Left lobe of liver (tissue), 2 donors: ENCODE data around the gene GRHL1. TPM values are rescaled to one million over a fixed set of nuclear protein-coding genes. Genes with fewer than 3 reads are reported as not detected.
"Not testable (repeated sequence)": the region's sequence is repeated elsewhere in the genome, so short reads cannot be mapped to it uniquely, and the experiment has no call there.

Source experiments
- ATAC-seq: fragments of 200-7000 bp; cut with Tn5 transposase; one replicate; pipeline ENCODE4 v1.9.1; 2020; ENCODE audit warnings: mild to moderate bottlenecking, moderate library complexity
- DNase-seq: peaks from one replicate; pipeline ENCODE4 v3.0.0-alpha.2; 2020; ENCODE audit warnings: low spot score
- total RNA-seq: library from RNA; stranded (reverse); gene quantifications from one replicate; pipeline ENCODE4 v1.2.1, GENCODE V29; 2021
- donor health status: DM: no; HTN: no; CAD: no; lungs with moderate emphysema.
- donor health status: DM: no; HTN: yes; CAD: no.

The GRHL1 gene
- 4.7 TPM for total RNA-seq

DNA sequence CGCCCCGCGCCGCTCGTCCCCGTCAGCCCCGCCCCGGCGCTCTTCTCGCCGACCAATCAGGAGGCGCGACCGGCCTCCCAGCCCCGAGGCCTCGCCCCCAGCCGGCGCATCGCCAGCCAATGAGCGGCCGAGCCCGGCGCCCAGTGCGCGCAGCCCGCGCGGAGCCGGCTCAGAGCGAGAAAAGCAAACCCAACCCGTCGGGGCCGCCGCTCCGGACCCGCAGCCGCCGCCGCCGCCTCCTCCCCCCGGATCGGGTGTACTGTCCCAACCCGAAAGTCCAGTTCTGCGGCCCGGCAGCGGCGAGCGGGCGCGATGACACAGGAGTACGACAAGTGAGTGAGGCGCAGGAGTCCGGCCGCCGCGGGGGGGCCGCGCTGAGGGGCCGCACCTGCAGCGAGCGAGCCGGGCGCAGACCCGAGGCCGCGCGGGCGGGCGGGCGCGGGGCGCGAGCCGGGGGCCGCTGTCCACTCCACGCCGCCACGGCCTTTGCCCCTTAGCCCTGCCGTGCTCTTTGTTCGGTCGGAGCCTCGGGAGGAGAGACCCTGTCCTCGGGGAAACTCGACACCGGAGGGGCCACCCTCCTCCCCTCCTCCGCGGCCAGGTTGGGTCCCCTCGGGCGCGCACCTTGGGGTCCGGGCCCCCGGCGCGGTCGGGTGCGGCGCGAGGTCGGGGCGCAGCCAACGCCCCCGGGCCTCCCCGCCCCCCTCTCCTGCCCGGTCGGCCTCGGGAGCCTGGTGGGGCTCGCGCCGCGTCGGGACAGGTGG is at the start of gene GRHL1:
GRHL1 (plus strand) TSS at position 172 of the 764 bp plus-strand sequence; CDS start at position 313, 141 bp downstream.
- ATAC-seq = peak; percentile 90
- DNase-seq = peak; percentile 97

DNA sequence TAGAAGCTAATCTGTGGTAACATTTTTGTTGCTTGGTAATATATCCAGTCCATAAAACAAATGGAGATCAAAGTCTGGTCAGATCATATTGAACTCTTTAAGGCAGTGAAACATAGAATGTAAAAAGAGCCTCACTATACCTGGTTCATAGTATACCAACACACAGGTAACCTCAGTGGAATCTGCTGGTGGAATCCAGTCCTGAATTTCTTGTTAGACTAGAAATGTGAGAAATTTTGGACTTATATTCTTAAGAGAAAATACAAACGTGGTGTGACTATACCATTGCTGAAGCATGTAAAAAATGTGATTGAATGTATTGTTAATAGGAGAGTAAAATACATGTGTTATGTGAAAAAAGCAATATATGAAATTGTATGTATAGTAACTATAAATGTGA is 46.1 kb upstream of the GRHL1 start:
- ATAC-seq (no peak), DNase-seq (no peak)

DNA sequence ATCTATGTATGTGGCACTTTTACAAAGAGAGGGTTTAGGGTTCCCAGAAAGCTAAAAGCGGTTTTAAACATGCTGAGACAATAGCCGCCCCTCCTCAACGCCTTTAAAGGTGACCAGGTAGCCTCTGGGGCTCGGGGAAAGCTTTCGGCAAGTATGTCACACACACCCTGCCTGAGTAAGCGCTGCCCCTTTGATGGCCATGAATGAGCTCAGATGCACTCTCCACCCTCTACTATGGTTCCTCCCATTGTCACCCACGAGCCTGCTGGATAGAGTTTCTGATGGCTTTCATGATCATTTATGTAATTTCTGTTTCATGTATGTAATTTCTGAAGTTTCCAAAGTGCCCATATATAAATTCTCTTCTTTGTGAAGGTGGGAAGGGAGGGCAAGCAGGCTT is 44.1 kb upstream of the GRHL1 start:
- DNase-seq = no peak
- no peak for ATAC-seq

GRCh38 chr2:9908639-9909038 is 42.9 kb upstream of the GRHL1 start:
- ATAC-seq (no peak), DNase-seq (no peak)

DNA sequence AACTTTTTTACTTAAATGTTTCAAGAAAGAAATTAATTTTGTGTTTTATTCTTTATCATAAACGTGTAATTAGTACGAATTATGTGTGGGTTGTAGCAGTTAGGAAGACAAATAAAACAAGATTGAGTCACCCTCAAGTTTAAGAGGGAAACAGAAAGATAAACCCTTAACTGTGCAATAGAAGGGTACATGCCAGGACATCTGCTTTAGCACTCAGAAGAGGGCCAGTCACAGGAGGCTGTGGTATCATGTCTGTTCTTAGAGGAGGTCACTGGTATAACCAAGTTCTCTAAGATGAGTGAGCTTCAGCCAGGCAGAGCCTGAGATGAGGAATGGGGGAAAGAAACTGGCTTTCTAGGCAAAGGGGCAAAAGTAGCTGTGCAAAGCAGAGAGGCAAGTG is 42.4 kb upstream of the GRHL1 start:
- DNase-seq (no peak), ATAC-seq (no peak)

DNA sequence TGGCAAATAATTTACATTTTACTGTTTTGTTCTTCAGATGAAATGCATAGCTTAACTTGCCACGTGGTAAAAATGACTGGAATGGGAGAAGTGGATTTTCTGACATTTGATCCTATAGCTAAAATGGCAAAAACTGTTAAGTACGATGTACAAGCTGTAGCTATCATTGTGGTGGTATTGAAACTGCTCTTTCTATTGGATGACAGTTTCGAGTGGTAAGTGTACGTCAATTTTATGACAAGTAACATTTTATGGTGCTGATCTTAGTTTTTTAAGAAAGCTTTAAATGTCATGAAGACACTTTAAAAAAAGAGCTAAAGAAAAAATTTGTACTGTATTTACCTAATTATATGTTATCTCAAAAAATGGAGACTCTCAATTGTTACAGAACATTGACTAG is 40.8 kb upstream of the GRHL1 start:
- no peak for ATAC-seq
- DNase-seq = no peak

DNA sequence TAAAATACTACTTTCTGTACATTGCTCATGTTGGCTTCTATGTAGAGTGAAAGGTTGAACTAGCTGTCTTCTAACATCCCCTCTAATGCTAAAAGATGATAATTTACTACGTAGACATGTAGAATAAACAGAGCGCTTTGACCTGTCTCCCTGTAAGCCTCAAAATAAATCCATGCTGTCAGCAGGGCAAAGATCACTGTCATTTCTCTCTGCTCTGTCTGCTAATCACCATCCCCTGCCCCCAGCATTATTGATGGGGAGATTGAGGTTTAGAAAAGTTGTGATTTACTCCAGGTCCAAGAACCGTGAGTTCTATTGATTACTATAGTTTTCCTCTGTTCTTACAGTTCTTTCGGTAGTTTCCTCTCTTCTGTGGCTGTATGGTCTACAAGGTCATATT is 39.0 kb upstream of the GRHL1 start:
- DNase-seq (no peak), ATAC-seq (peak; percentile 97)

DNA sequence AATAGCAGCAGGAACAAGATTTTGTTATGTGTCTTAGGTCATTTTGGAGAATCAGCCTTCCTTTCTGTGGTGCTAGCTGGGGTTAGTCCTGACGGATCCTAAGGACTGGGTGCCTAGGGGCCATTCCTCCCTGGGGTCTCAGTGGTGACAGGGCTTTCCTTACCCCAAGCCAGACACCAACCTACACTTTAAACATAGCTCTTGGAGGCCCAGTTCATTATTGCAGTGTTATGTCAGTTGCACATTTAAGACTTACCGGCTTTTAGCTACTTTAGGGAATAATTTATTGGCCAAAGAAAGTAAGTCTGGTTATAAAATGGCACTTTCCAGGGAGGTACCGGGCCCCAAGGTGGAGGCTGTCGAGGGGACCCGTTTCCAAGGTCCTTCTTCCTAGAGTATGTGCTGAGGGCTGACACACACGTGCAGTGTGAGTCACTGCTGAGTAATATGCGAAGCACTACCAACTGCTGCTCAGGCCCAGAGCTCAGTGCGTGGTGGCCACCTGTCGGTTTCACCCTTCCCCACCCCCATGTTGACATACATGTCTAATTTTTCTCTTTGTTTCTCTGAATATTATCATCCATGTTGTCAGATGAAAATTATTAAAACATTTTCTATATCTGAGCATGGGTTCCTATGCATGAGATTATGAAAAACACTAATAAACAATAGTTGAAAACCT is 37.0 kb upstream of the GRHL1 start:
- DNase-seq = no peak
- ATAC-seq = no peak

GRCh38 chr2:9918275-9918674 is 33.2 kb upstream of the GRHL1 start:
- DNase-seq = no peak
- ATAC-seq = no peak

- DNase-seq (no peak), ATAC-seq (no peak)
Observed at GRCh38 chr2:9919512-9919911, 32.0 kb upstream of the GRHL1 start.

GRCh38 chr2:9927020-9927419 is 24.5 kb upstream of the GRHL1 start:
- not testable (repeated sequence) for DNase-seq, ATAC-seq

- ATAC-seq = no peak
- DNase-seq = no peak
Observed at GRCh38 chr2:9937258-9937657, 14.2 kb upstream of the GRHL1 start.

- no peak for DNase-seq
- no peak for ATAC-seq
Observed at GRCh38 chr2:9937968-9938367, 13.5 kb upstream of the GRHL1 start.

- ATAC-seq = no peak
- no peak for DNase-seq
Observed at GRCh38 chr2:9939587-9940485, 11.7 kb upstream of the GRHL1 start.

DNA sequence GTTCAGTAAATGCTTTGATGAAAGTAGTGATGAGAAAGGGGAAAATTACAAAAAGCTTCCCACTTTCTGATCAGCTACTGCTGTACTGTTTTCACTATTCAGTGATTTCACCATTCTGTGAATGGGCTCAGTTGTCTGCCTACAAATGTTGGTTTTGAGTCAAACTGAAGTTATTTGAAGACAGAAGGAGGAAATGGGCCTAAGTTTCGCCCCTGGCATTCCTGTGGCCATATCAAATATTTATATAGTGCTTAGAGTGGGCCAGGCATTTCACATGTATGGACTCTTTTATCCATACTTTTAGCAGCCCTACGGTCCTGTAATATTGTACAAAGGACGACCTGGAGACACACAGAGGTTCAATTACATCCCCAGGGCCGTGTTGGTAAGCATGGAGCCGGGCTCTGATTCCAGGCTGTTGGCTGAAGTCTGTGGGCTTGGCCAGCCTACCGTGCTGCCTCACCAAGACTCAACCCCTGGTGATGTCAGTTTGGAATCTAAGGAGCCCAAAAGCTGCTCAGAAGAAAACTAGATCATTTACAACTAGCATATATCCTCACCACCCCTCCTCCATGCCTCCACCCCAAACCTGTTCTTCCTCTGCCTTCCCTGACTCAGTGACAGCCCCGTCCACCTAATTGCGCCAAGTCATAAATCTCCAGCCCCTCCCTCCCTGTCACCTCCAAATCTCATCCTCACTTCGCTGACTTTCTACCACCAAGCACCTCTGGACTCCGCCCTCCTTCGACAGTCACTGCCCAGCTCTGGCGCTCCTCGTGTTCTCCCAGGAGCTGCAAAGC is 10.1 kb upstream of the GRHL1 start:
- DNase-seq (no peak), ATAC-seq (no peak)

DNA sequence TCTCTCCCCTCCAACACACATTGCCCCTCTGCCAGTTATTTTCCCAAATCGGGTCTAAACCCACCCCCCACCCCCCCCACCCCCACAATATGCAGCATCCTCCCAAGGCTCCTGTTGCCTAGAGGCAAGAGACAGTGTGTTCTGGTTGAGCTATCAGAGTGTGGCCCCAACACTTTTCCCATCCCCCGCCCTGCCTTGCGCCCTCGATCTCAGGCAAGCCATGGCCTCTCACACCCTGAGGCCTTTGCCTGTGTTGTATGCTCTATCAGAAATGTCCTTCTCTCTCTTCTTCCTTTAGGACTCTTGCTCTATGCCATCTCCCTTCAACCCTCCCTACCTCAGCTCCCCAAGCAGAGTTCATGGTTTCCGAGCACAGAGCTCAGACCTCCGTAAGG is 9.5 kb upstream of the GRHL1 start:
- ATAC-seq = no peak
- DNase-seq = no peak

GRCh38 chr2:9944330-9944758 is 7.1 kb upstream of the GRHL1 start:
- DNase-seq (no peak), ATAC-seq (no peak)

DNA sequence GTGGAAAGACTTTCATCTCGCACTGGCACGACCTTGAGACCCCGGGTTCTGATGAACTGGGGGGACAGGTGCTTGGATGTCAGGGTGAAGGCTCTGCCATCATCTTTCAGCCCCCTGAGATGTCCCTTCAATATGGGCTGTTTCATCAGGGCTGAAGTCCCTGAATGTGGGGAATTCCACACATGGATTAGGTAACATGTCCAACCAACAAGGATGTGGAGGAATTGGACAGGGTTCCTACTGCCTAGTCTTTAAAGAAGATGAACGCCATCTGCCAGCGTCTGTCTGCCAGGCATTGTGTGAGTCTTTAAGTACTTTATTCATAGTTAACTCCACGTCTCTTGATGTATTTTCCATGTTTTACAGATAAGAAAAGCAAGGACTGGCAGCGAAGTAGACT is 5.9 kb upstream of the GRHL1 start:
- no peak for DNase-seq
- no peak for ATAC-seq

DNA sequence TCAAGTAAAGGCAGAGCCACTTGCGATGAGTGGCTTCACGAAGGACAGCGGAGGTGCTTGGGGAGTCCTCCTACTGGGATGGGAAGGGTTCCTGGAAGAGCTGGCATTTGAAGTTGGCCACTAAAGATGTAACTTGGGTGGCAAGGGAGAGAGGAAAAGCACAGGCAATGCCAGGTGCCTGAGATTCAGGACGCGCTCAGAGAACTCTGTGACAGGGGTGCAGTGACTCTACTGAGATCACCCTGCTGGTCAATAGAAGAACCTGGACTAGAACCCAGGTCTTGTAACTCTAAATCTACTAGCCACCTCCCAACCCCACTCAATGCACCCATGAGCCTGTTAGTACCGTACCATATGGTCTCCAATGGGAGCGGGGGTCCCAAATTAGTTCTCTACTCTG is 5.4 kb upstream of the GRHL1 start:
- ATAC-seq = no peak

DNA sequence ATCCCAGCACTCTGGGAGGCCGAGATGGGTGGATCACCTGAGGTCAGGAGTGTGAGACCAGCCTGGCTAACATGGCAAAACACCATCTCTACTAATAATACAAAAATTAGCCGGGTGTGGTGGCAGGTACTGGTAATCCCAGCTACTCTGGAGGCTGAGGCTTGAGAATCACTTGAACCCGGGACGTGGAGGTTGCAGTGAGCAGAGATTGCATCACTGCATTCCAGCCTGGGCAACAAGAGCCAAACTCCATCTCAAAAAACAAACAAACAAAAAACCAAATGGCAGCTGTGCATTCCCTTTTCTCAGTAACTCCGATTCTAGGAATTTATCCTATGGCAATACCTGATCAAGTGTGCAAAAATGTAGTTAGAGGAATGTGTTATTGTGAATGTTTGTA is 4.7 kb upstream of the GRHL1 start:
- ATAC-seq (no peak), DNase-seq (no peak)

More for the DNA sequence above, 5.4 kb upstream of the GRHL1 start:
- no peak for DNase-seq

DNA sequence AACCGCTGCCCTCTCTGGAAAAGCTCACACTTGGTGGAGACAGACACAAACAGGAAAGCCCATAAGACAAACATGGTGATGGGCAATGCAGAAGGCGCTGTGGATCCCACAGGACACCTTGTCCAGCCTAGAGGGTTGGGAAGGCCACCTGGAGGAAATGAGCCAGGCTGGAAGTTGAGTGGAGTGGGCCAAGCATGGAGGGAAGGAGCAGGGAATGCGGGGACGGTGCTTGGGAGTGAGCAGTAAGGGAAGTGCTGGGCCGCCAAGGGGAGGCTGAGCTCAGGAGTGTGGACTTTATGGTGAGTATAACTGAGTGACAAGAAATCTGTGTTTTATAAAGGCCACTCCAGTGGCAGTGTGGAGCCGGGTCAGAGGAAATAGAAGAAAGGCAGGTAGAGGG is 2.8 kb upstream of the GRHL1 start:
- DNase-seq (no peak), ATAC-seq (no peak)
